MM.1S (cell line): ENCODE measurements around the gene ZNF771.

Experiments used
- DNase-seq: peaks from one replicate; pipeline ENCODE4 v3.0.0-alpha.2; 2015
- H2AFZ ChIP-seq: fragments of 300-600 bp; sonication (generic); 2 replicates; pipeline ENCODE4 v1.6.0; 2016; ENCODE audit warnings: antibody characterized with exemption, low read length
- H3F3A ChIP-seq: fragments of 300-600 bp; sonication (generic); 2 replicates; pipeline ENCODE4 v1.6.1; 2016; ENCODE audit warnings: mild to moderate bottlenecking, antibody characterized with exemption, low read length, moderate library complexity, mixed read lengths; ENCODE audit not compliant: insufficient read depth
- H3K27ac ChIP-seq: fragments of 300-600 bp; sonication (generic); 2 replicates; pipeline ENCODE4 v1.5.1; 2016; ENCODE audit warnings: mild to moderate bottlenecking, low read length
- H3K27me3 ChIP-seq: fragments of 300-600 bp; sonication (generic); replicated peaks from 2 replicates; pipeline ENCODE4 v1.6.0; 2016; ENCODE audit warnings: low read length; ENCODE audit not compliant: insufficient read depth
- H3K36me3 ChIP-seq: fragments of 300-600 bp; sonication (generic); replicated peaks from 2 replicates; pipeline ENCODE4 v1.6.1; 2016; ENCODE audit warnings: mild to moderate bottlenecking, low read length, mixed read lengths; ENCODE audit not compliant: insufficient read depth
- H3K4me1 ChIP-seq: fragments of 300-600 bp; sonication (generic); 2 replicates; pipeline ENCODE4 v1.6.1; 2016; ENCODE audit warnings: low read length, mixed read lengths
- H3K4me2 ChIP-seq: fragments of 300-600 bp; sonication (generic); 2 replicates; pipeline ENCODE4 v1.6.0; 2016; ENCODE audit warnings: low read depth, low read length
- H3K4me3 ChIP-seq: fragments of 300-600 bp; sonication (generic); 2 replicates; pipeline ENCODE4 v1.5.1; 2016; ENCODE audit warnings: low read length, mixed read lengths
- H3K79me2 ChIP-seq: fragments of 300-600 bp; sonication (generic); 2 replicates; pipeline ENCODE4 v1.6.1; 2016; ENCODE audit warnings: mixed run types, low read length, mixed read lengths
- H3K9ac ChIP-seq: fragments of 300-600 bp; sonication (generic); 2 replicates; pipeline ENCODE4 v1.6.1; 2016; ENCODE audit warnings: low read length, mixed read lengths
- H3K9me2 ChIP-seq: fragments of 300-600 bp; sonication (generic); replicated peaks from 2 replicates; pipeline ENCODE4 v1.6.1; 2016; ENCODE audit warnings: mild to moderate bottlenecking, low read length, mixed read lengths; ENCODE audit not compliant: insufficient read depth
- H3K9me3 ChIP-seq: fragments of 300-600 bp; sonication (generic); replicated peaks from 2 replicates; pipeline ENCODE4 v1.6.1; 2016; ENCODE audit warnings: mild to moderate bottlenecking, low read length, mixed read lengths; ENCODE audit not compliant: insufficient read depth
- H4K20me1 ChIP-seq: fragments of 300-600 bp; sonication (generic); 2 replicates; pipeline ENCODE4 v1.6.1; 2016; ENCODE audit warnings: mild to moderate bottlenecking, low read length, moderate library complexity, mixed read lengths; ENCODE audit not compliant: insufficient read depth
- EZH2 ChIP-seq: fragments of 300-600 bp; sonication (generic); optimal IDR thresholded peaks from 2 replicates; pipeline ENCODE3; 2017; ENCODE audit warnings: low read depth, mild to moderate bottlenecking, antibody characterized with exemption, low read length, mixed read lengths
- EZH2phosphoT487 ChIP-seq: fragments of 300-600 bp; sonication (generic); IDR thresholded peaks from 2 replicates; pipeline ENCODE4 v1.6.1; 2018; ENCODE audit warnings: antibody characterized with exemption, low read length
- TF ChIP-seq, protein P1 (sequence below): fragments of 300-600 bp; sonication (generic); IDR thresholded peaks from 2 replicates; pipeline ENCODE4 v1.5.1; 2016; ENCODE audit warnings: antibody characterized with exemption, low read length, mixed read lengths

The ZNF771 gene

GRCh38 chr16:30397056-30397455, 10.3 kb upstream of the ZNF771 start:
- Histone ChIP-seq H3K27me3 (no peaks in the 10 kb centered on the region), H2AFZ (no peak overlapping the region), H3K27ac (no peak overlapping the region), H3K36me3 (0 out of 2 replicates have a peak, but pooled peaks cover 2% of the 10 kb centered on the region), H3F3A (peaks cover 29% of the 10 kb centered on the region), H4K20me1 (no peaks in the 10 kb centered on the region), H3K4me2 (no peak overlapping the region; the same call in 1 of the 2 replicates), H3K9ac (no peak overlapping the region), H3K4me1 (0 out of 2 replicates have a peak, but pooled peaks cover 4% of the 10 kb centered on the region), H3K9me2 (no peaks in the 10 kb centered on the region), H3K9me3 (no peaks in the 10 kb centered on the region), H3K4me3 (no peak overlapping the region), H3K79me2 (peaks cover 25% of the 10 kb centered on the region)
- DNase-seq = no peak
- TF ChIP-seq, protein P1, sequence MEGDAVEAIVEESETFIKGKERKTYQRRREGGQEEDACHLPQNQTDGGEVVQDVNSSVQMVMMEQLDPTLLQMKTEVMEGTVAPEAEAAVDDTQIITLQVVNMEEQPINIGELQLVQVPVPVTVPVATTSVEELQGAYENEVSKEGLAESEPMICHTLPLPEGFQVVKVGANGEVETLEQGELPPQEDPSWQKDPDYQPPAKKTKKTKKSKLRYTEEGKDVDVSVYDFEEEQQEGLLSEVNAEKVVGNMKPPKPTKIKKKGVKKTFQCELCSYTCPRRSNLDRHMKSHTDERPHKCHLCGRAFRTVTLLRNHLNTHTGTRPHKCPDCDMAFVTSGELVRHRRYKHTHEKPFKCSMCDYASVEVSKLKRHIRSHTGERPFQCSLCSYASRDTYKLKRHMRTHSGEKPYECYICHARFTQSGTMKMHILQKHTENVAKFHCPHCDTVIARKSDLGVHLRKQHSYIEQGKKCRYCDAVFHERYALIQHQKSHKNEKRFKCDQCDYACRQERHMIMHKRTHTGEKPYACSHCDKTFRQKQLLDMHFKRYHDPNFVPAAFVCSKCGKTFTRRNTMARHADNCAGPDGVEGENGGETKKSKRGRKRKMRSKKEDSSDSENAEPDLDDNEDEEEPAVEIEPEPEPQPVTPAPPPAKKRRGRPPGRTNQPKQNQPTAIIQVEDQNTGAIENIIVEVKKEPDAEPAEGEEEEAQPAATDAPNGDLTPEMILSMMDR = no peak
- TF ChIP-seq EZH2phosphoT487 (no peak), EZH2 (no peak)

DNA sequence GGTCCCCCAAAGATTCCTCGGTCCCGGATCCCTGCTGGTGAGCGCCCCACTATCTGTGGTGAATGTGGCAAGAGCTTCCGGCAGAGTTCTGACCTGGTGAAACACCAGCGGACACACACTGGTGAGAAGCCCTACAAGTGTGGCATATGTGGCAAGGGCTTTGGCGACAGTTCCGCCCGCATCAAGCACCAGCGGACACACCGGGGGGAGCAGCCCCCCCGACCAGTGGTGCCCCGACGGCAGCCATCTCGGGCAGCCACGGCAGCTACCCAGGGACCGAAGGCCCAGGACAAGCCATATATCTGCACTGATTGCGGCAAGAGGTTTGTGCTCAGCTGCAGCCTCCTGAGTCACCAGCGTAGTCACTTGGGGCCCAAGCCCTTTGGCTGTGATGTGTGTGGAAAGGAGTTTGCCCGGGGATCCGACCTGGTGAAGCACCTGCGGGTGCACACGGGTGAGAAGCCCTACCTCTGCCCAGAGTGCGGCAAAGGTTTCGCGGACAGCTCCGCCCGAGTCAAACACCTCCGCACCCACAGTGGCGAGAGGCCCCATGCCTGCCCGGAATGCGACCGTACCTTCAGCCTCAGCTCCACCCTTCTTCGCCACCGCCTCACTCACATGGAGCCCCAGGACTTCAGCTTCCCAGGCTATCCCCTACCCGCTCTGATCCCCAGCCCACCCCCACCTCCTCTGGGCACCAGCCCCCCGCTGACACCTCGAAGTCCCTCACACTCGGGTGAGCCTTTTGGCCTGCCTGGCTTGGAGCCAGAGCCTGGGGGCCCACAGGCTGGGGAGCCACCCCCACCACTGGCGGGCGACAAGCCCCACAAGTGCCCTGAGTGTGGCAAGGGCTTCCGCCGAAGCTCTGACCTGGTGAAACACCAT, 9.4 kb upstream of the ZNF771 start:
- no peak overlapping the region for H3K9ac ChIP-seq
- no peak overlapping the region for H2AFZ ChIP-seq
- H3K4me1 ChIP-seq = 0 out of 2 replicates have a peak, but pooled peaks cover 4% of the 10 kb centered on the region
- TF ChIP-seq EZH2 (no peak), EZH2phosphoT487 (no peak)
- TF ChIP-seq, protein P1 = no peak
- peaks cover 25% of the 10 kb centered on the region for H3K79me2 ChIP-seq
- H3F3A ChIP-seq = peaks cover 29% of the 10 kb centered on the region
- H3K4me2 ChIP-seq = no peak overlapping the region
- H3K9me3 ChIP-seq = no peaks in the 10 kb centered on the region
- H3K36me3 ChIP-seq = 0 out of 2 replicates have a peak, but pooled peaks cover 2% of the 10 kb centered on the region
- no peak overlapping the region for H3K27ac ChIP-seq
- DNase-seq = no peak
- no peaks in the 10 kb centered on the region for H3K27me3 ChIP-seq
- H3K9me2 ChIP-seq = no peaks in the 10 kb centered on the region
- H4K20me1 ChIP-seq = no peaks in the 10 kb centered on the region
- no peak overlapping the region for H3K4me3 ChIP-seq

GRCh38 chr16:30398661-30399434, 8.6 kb upstream of the ZNF771 start:
- Histone ChIP-seq H3K4me1 (0 out of 2 replicates have a peak, but pooled peaks cover 4% of the 10 kb centered on the region), H3K9me3 (no peaks in the 10 kb centered on the region), H3K36me3 (0 out of 2 replicates have a peak, but pooled peaks cover 2% of the 10 kb centered on the region), H3K79me2 (peaks cover 25% of the 10 kb centered on the region), H3K27ac (no peak overlapping the region), H4K20me1 (no peaks in the 10 kb centered on the region), H2AFZ (no peak overlapping the region), H3K9me2 (no peaks in the 10 kb centered on the region), H3K27me3 (no peaks in the 10 kb centered on the region), H3F3A (peaks cover 29% of the 10 kb centered on the region), H3K9ac (no peak overlapping the region), H3K4me2 (no peak overlapping the region), H3K4me3 (no peak overlapping the region)
- TF ChIP-seq, protein P1 = no peak
- TF ChIP-seq EZH2phosphoT487 = no peak
- no peak for TF ChIP-seq EZH2
- no peak for DNase-seq
